ENCODE measurements around the gene DGKD.
"Not testable (repeated sequence)": the region's sequence is repeated elsewhere in the genome, so short reads cannot be mapped to it uniquely, and the experiment has no call there.

Gene DGKD

GRCh38 chr2:233395687-233396086, 41.4 kb downstream of the DGKD start:
- DNase-seq: no peak
- Histone ChIP-seq H2AFZ (ENCODE audit: low read depth, low read length) (no peak overlapping the region), H3K79me2 (ENCODE audit: insufficient read depth, low read length) (no peaks in the 10 kb centered on the region), H3K4me1 (ENCODE audit: insufficient read depth, low read length) (peaks cover 18% of the 10 kb centered on the region), H3K36me3 (ENCODE audit: insufficient read depth, low read length) (peaks cover 17% of the 10 kb centered on the region; the same call in 1 of the 2 replicates), H3K9me3 (ENCODE audit: insufficient read depth, low read length, severe bottlenecking) (no peaks in the 10 kb centered on the region), H3K27me3 (ENCODE audit: insufficient read depth, low read length, poor library complexity) (no peaks in the 10 kb centered on the region), H3K27ac (ENCODE audit: low read length) (no peak overlapping the region), H3K4me2 (ENCODE audit: insufficient read depth, low read length) (no peak overlapping the region), H3K4me3 (ENCODE audit: low read depth in 1 of 2, low read length in 2 of 2) (no peak overlapping the region), H3K9ac (ENCODE audit: low read depth, low read length) (no peak overlapping the region), H4K20me1 (ENCODE audit: insufficient read depth, low read length) (no peaks in the 10 kb centered on the region)
- TF ChIP-seq CTCF (IDR thresholded peaks at IDR 0.05; ENCODE audit: borderline replicate concordance, extremely low read depth, low read length, poor library complexity, severe bottlenecking) (no peak), EZH2 (IDR thresholded peaks at IDR 0.05; ENCODE audit: borderline replicate concordance, low read depth, low read length, severe bottlenecking) (no peak)
- no peak for ATAC-seq (ENCODE audit: insufficient read depth, low read depth)

- not testable (repeated sequence) for H3K9me3 ChIP-seq (ENCODE audit: insufficient read depth, low read length, severe bottlenecking); H3K4me2 ChIP-seq (ENCODE audit: insufficient read depth, low read length); H3K4me3 ChIP-seq (ENCODE audit: low read depth in 1 of 2, low read length in 2 of 2); DNase-seq; ATAC-seq (ENCODE audit: insufficient read depth, low read depth); H2AFZ ChIP-seq (ENCODE audit: low read depth, low read length); H3K9ac ChIP-seq (ENCODE audit: low read depth, low read length); H3K27ac ChIP-seq (ENCODE audit: low read length); H3K79me2 ChIP-seq (ENCODE audit: insufficient read depth, low read length); H4K20me1 ChIP-seq (ENCODE audit: insufficient read depth, low read length); H3K27me3 ChIP-seq (ENCODE audit: insufficient read depth, low read length, poor library complexity)
- Histone ChIP-seq H3K4me1 (ENCODE audit: insufficient read depth, low read length) (peaks cover 20% of the 10 kb centered on the region), H3K36me3 (ENCODE audit: insufficient read depth, low read length) (peaks cover 16% of the 10 kb centered on the region; the same call in 1 of the 2 replicates)
Measured at GRCh38 chr2:233396726-233397665, 42.7 kb downstream of the DGKD start.

GRCh38 chr2:233399306-233400225, 45.3 kb downstream of the DGKD start:
- Histone ChIP-seq H3K4me1 (ENCODE audit: insufficient read depth, low read length) (peaks cover 20% of the 10 kb centered on the region), H3K9ac (ENCODE audit: low read depth, low read length) (peak overlapping the region; percentile 25; the same call in 1 of the 2 replicates), H3K36me3 (ENCODE audit: insufficient read depth, low read length) (peaks cover 10% of the 10 kb centered on the region; the same call in 1 of the 2 replicates), H3K27ac (ENCODE audit: low read length) (peak overlapping the region; percentile 73), H3K27me3 (ENCODE audit: insufficient read depth, low read length, poor library complexity) (no peaks in the 10 kb centered on the region), H3K9me3 (ENCODE audit: insufficient read depth, low read length, severe bottlenecking) (no peaks in the 10 kb centered on the region), H3K4me3 (ENCODE audit: low read depth in 1 of 2, low read length in 2 of 2) (no peak overlapping the region), H2AFZ (ENCODE audit: low read depth, low read length) (peak overlapping the region; percentile 41; the same call in 1 of the 2 replicates), H3K4me2 (ENCODE audit: insufficient read depth, low read length) (peak overlapping the region; percentile 32), H4K20me1 (ENCODE audit: insufficient read depth, low read length) (no peaks in the 10 kb centered on the region), H3K79me2 (ENCODE audit: insufficient read depth, low read length) (no peaks in the 10 kb centered on the region)
- ATAC-seq (ENCODE audit: insufficient read depth, low read depth) (peak; percentile 77), DNase-seq (peak; percentile 81)
- TF ChIP-seq EZH2 (IDR thresholded peaks at IDR 0.05; ENCODE audit: borderline replicate concordance, low read depth, low read length, severe bottlenecking) (no peak), CTCF (IDR thresholded peaks at IDR 0.05; ENCODE audit: borderline replicate concordance, extremely low read depth, low read length, poor library complexity, severe bottlenecking) (peak; percentile 40)
